HTERT RPE-1 (cell line): ENCODE data around the gene EXD3.
"Not testable (repeated sequence)": the region's sequence is repeated elsewhere in the genome, so short reads cannot be mapped to it uniquely, and the experiment has no call there.

Source experiments
- in situ Hi-C: fragments of 300-500 bp; cut with MboI; formaldehyde crosslinking; loops from 4 replicates; pipeline ENCODE4 v1.14.3; 2020; ENCODE audit warnings: low sequenced_read_pairs

EXD3 gene

DNA sequence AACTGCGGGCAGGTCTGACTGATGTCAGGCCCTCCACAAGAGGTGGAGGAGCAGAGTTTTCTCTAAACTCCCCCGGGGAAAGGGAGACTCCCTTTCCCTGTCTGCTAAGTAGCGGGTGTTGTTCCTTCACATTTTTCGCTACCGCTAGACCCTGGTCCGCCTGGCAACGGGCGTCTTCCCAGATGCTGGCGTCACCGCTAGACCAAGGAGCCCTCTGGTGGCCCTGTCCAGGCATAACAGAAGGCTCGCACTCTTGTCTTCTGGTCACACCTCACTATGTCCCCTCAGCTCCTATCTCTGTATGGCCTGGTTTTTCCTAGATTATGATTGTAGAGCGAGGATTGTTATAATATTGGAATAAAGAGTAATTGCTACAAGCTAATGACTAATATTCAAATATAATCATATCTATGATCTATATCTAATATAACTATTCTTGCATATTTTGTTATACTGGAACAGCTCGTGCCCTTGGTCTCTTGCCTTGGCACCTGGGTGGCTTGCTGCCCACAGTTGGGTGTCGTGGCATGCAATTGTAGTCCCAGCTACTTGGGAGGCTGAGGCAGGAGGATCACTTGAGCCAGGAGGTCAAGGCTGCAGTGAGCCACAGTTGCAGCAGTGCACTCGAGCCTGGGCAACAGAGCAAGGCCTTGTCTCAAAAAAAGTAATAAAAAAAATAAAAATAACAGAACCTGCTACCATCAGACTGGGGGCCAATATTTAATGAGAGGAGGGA is 160.6 kb downstream of the EXD3 start:
- in situ Hi-C loops: not testable (repeated sequence)
